ENCODE data around the gene GAN. TPM values are rescaled to one million over a fixed set of nuclear protein-coding genes. Genes with fewer than 3 reads are reported as not detected.

The GAN gene, protein sequence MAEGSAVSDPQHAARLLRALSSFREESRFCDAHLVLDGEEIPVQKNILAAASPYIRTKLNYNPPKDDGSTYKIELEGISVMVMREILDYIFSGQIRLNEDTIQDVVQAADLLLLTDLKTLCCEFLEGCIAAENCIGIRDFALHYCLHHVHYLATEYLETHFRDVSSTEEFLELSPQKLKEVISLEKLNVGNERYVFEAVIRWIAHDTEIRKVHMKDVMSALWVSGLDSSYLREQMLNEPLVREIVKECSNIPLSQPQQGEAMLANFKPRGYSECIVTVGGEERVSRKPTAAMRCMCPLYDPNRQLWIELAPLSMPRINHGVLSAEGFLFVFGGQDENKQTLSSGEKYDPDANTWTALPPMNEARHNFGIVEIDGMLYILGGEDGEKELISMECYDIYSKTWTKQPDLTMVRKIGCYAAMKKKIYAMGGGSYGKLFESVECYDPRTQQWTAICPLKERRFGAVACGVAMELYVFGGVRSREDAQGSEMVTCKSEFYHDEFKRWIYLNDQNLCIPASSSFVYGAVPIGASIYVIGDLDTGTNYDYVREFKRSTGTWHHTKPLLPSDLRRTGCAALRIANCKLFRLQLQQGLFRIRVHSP
- total RNA-seq (2012; rRNA removed) (5.7 and 9.2 TPM in 2 replicates), polyA plus RNA-seq (2012; rRNA removed) (1.0 and 1.1 TPM in 2 replicates), Bru-seq, nascent RNA (percentile 73 among the genes with signal in this experiment), BruChase-seq, experiment 1, labeled RNA remaining after a 6-hour chase (percentile 64 among the genes with signal in this experiment), BruChase-seq, experiment 2, labeled RNA remaining after a 2-hour chase (percentile 75 among the genes with signal in this experiment)
- 0.35 and 0.37 TPM in 2 replicates for polyA plus RNA-seq (2012; cell fraction: cytosol; rRNA removed)
- 1.0 and 1.9 TPM in 2 replicates for polyA plus RNA-seq (2012; cell fraction: nucleus; rRNA removed; ENCODE audit: low replicate concordance)
- long read RNA-seq, full-length matches to known transcripts, result 2 of 8 reads
- long read RNA-seq, partial matches to known transcripts, result 1 of 8 reads
- long read RNA-seq, other reads (novel, unspliced or antisense), result 5 of 8 reads

GRCh38 chr16:81314603-81315270 lies at the start of gene GAN:
TSS of gene GAN (plus strand) at chr16:81314962. CDS start at chr16:81315114, 152 bp downstream.
- Histone ChIP-seq H4K91ac (ENCODE audit: insufficient read depth, low read depth, low read length) (peak within 1 kb of the TSS; percentile 30; the same call in 1 of the 2 replicates), H4K5ac (ENCODE audit: low read depth, low read length) (peak within 1 kb of the TSS; percentile 83), H3K27me3 (ENCODE audit: control insufficient read depth, insufficient read depth, low read length) (no peaks in the 10 kb centered on the region), H3K9me3 (ENCODE audit: control insufficient read depth, insufficient read depth, low read length) (no peaks in the 10 kb centered on the region), H2AFZ (replicated peaks; ENCODE audit: low read length, poor library complexity) (peak within 1 kb of the TSS; percentile 93), H3K27ac (ENCODE audit: insufficient read depth, low read length) (peak within 1 kb of the TSS; percentile 71), H4K8ac (ENCODE audit: low read depth in 2 of 2, low read length in 2 of 2) (peak within 1 kb of the TSS; percentile 43 to 95), H3K9ac (ENCODE audit: low read depth, low read length) (peak within 1 kb of the TSS; percentile 90), H2AK5ac (ENCODE audit: low read depth, low read length) (no peak within 1 kb of the TSS), H3K4ac (ENCODE audit: low read depth, low read length) (peak within 1 kb of the TSS; percentile 81), H3K36me3 (ENCODE audit: control insufficient read depth, insufficient read depth, low read length) (peaks cover 2% of the 10 kb centered on the region; the same call in 1 of the 2 replicates), H3K23ac (ENCODE audit: low read depth, low read length) (peak within 1 kb of the TSS; percentile 89), H3K4me3 (ENCODE audit: insufficient read depth, low read depth, low read length) (peak within 1 kb of the TSS; percentile 92), H4K20me1 (ENCODE audit: insufficient read depth, low read length) (peaks cover 15% of the 10 kb centered on the region; the same call in 1 of the 2 replicates), H3K56ac (ENCODE audit: extremely low read depth, insufficient read depth, low read length) (peak within 1 kb of the TSS; percentile 76; the same call in 1 of the 2 replicates), H3K18ac (ENCODE audit: low read depth, low read length) (peak within 1 kb of the TSS; percentile 43; the same call in 1 of the 2 replicates), H3K79me1 (ENCODE audit: low read depth in 1 of 2, low read length in 2 of 2) (peaks cover 33 to 59% of the 10 kb centered on the region in 2 experiments), H3K4me2 (ENCODE audit: low read depth, low read length) (peak within 1 kb of the TSS; percentile 97), H3K4me1 (ENCODE audit: control insufficient read depth, insufficient read depth, low read length) (peaks cover 12% of the 10 kb centered on the region), H3K9me1 (ENCODE audit: insufficient read depth, low read length) (peaks cover 7% of the 10 kb centered on the region), H2AK9ac (replicated peaks; ENCODE audit: low read depth, low read length, poor library complexity) (peak within 1 kb of the TSS; percentile 65), H2BK20ac (ENCODE audit: low read depth, low read length) (no peak within 1 kb of the TSS), H2BK15ac (ENCODE audit: low read depth, low read length) (no peak within 1 kb of the TSS), H2BK5ac (ENCODE audit: low read depth, low read length, poor library complexity, severe bottlenecking) (peak within 1 kb of the TSS; percentile 69), H3K14ac (replicated peaks; ENCODE audit: low read depth, low read length) (peak within 1 kb of the TSS; percentile 83), H2BK120ac (ENCODE audit: low read depth, low read length) (peak within 1 kb of the TSS; percentile 37; the same call in 1 of the 2 replicates)
- in situ Hi-C loops (cut with MboI; ENCODE audit: low sequenced_read_pairs), result no loop called here
- WGBS, 2 experiments (ENCODE audit: extremely low coverage in 2 of 2, insufficient read length in 1 of 2), result 0% methylated on average over 41 of the region's 75 CpGs; no CpG with 5 or more reads in 1 of the 2 experiments
- intact Hi-C loops (cut with micrococcal nuclease), result loop anchor here (2.0 to 10.0 kb wide), 4 partner anchors 80 to 280 kb away; partner anchors contain the start of genes ATMIN, BCO1 and GCSH
- ChIA-PET POLR2A (ENCODE audit: unreplicated experiment) (interaction anchor here (0.5 kb wide), 1 partner anchor 71 kb away, joined by 10 read pairs; no protein-coding TSS in a partner anchor), CTCF (interaction anchor here (1.0 kb wide), 1 partner anchor 364 kb away, joined by 3 read pairs; no protein-coding TSS in a partner anchor)
- BruUV-seq (replicated peaks), result no TSS peak
- DNase-seq (peak; percentile 95), ATAC-seq (ENCODE audit: low read depth) (peak; percentile 91)
- dilution Hi-C loops (cut with HindIII; ENCODE audit: low sequenced_read_pairs, unreplicated experiment), result no loop called here
- no peak for TF ChIP-seq CEBPB (IDR thresholded peaks at IDR 0.05; ENCODE audit: low read depth, low read length)
- no peak for TF ChIP-seq RAD21 (IDR thresholded peaks at IDR 0.05; ENCODE audit: low read length)
- TF ChIP-seq POLR2A (IDR thresholded peaks at IDR 0.05; ENCODE audit: low read depth, low read length), result peak; percentile 75
- no peak for TF ChIP-seq CHD1 (IDR thresholded peaks at IDR 0.05; ENCODE audit: low read depth, low read length)
- no peak for TF ChIP-seq SMC3 (IDR thresholded peaks at IDR 0.05; ENCODE audit: low read depth, low read length)
- TF ChIP-seq NFE2L2 (IDR thresholded peaks at IDR 0.05; ENCODE audit: low read depth, low read length), result no peak
- no peak for TF ChIP-seq FOS (IDR thresholded peaks at IDR 0.05; ENCODE audit: low read depth, low read length)
- no peak for TF ChIP-seq ELK1 (IDR thresholded peaks at IDR 0.05; ENCODE audit: borderline replicate concordance, low read depth, low read length)
- TF ChIP-seq MAFK (IDR thresholded peaks at IDR 0.05; ENCODE audit: low read depth, low read length), result no peak
- TF ChIP-seq RCOR1 (IDR thresholded peaks at IDR 0.05; ENCODE audit: insufficient replicate concordance, low read length), result peak; percentile 88
- no peak for TF ChIP-seq RFX5 (IDR thresholded peaks at IDR 0.05; ENCODE audit: low read depth, low read length)
- TF ChIP-seq, protein P1, sequence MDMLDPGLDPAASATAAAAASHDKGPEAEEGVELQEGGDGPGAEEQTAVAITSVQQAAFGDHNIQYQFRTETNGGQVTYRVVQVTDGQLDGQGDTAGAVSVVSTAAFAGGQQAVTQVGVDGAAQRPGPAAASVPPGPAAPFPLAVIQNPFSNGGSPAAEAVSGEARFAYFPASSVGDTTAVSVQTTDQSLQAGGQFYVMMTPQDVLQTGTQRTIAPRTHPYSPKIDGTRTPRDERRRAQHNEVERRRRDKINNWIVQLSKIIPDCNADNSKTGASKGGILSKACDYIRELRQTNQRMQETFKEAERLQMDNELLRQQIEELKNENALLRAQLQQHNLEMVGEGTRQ (IDR thresholded peaks at IDR 0.05; ENCODE audit: low read depth, low read length), result peak; percentile 83

All from IMR-90 (cell line).